ENCODE results near the gene EDAR.

The EDAR gene

DNA sequence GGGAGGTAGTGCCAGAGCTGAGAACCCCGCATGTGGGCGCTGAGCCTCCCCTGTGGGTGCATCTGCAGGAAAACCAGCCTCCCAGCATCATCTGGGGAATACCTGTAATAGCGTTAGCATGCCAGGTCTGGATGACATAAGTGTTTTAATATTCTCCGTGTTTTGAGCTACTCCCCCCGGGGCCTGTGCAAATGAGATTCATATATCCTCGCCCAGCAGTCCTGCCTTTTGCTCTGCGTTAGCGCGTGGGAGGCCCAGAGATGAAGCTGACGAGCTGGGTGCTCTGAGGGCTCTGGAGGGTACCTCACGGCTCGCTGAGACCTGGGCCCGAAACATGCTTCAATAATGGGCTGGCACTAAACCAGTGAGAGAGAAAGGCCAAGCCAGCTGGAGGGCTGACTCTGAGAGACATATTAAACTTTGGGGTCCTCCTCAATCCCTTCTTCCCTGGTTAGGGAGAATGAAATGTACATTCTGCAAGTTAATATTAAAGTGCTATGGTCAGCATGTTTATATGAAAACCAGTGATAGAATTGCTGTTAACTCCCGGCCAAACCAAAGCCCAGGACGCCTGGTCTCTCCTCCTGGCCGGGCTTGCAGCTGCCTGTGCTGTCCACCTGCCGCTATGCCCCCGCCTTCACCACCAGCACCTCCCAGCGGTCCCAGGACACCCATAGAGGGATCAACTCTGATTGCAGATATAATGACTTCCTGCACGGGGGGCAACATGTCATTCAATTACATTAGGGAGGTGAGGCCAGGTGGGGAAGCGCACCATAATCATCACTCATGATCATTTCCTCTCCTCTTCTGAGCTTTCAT lies 77.0 kb downstream of the EDAR start:
- DNase-seq (ENCODE audit: low read depth in 1 of 2, low spot score in 1 of 2), result no peak

DNA sequence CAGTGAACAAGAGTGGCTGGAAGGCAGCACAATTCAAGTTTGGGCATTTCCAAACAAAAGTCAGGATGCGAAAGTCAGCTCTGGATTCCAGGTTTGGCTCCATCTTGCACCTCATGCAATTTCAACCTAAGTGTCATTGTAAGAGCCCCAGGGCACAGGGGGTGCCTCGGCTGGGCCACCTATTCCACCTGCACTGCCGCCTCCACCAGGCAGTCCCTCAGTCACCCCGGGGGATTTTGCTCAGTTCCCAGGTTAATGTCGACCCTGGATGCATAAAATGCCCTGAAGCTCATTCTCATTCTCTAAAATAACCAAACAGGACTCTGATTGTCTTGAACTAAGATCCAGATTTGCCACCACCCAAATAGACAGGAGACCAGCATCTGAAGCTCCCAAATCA lies 77.6 kb downstream of the EDAR start:
- no peak for DNase-seq (ENCODE audit: low read depth in 1 of 2, low spot score in 1 of 2)

DNA sequence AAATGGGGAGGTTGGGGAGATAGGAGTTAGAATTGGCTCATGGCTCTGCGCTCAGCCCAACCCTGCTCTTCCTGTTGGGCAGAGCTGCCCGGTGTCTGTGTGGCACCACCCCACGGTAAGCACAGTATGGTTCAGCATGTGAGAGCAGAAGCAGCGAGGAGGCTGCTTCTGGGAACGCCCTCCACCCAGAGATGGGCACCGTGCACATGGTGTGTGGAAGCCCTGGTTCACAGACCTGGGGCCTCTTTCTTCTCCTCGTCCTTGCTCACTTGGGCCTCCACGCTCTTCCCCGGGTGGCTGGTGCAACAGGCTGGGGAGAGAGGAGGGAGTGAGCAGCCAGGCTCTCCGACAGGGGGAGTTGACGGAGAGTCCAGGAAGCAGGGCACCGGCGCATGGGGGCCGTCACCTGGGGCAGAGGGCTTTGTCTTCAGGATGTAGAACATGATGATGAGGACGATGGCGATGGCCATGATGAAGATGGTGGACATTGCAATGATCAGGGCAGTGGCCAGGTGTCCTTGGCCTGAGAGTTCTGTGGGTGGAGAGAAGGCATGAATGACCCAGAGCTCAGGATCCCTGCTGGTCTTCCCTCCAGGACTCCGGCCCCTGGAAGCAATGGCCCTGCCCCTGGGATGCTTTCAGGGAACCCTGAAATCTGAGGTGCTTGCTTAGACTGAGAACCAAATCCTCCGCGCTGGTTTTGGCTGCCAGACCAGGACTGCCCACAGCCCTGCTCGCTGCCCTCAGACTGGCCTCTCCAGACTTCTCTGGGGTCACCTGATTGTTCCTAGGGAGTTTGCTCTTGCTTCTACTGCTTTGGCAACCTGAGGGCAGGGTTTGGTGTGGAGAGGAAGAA lies 78.3 kb downstream of the EDAR start:
- no peak for DNase-seq (ENCODE audit: low read depth in 1 of 2, low spot score in 1 of 2)

DNA sequence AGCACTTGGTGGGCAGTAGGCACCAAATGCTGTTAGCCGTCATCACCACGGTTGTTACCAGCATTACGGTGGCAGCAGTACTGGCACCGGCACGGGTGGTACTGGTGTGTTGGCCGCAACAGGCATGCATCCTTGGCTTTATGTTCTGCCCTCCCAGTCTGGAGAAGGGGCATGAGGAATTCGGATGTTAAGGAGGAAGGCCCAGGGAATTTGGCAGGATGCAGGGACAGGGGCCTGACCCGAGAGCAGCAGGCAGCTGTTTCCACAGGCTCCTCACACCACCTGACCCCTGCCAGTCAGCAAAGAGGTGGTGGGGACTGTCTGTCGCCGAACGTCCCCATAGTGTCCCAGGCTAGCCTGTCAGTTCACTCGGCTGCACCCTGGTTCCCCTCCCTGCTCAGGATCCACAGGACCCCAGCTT lies 79.0 kb downstream of the EDAR start:
- DNase-seq (ENCODE audit: low read depth in 1 of 2, low spot score in 1 of 2), result no peak

DNA sequence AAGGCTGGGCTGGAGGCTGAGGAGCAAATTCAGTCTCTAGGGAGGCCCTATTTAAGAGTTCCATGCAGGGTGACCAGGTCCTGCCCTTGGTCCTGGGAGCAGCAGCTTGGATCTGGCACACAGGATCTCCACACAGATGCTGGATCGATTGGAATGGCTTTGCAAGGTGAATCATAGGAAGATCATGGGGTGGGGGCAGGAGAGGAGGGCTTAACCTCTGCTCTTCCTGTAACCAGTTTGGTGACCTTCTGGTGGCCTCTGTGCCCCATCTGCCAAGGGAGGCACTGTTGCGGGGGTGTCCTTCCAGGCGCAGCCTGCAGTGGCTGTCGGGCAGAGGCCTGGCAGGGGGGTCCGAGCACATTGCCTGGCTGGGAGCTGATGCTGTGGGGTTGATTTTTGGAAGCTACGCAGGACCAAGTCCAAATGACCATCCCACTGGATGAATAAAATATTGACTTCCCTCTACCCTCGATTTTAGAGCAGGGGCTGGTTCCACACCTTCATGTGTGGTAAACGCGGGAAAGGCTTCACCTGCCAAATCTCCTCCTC lies 79.7 kb downstream of the EDAR start:
- DNase-seq (ENCODE audit: low read depth in 1 of 2, low spot score in 1 of 2), result no peak

DNA sequence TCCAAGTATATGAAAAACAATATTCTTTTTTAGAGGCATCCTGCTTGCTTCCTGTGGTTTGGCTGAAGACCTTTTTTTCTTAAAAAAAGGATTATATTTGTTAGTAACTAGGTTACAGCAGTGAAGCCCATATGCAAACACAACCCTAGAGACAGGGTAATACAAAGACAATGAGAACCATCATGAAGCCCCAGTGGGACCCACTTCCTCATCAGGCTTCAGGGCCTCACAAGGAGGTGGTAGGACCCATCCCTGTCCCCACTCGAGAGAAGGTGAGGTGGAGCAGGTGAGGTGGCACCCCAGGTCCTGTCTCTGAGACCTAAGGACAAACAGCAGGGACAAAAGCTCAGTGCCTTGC lies 80.3 kb downstream of the EDAR start:
- no peak for DNase-seq (ENCODE audit: low read depth in 1 of 2, low spot score in 1 of 2)

DNA sequence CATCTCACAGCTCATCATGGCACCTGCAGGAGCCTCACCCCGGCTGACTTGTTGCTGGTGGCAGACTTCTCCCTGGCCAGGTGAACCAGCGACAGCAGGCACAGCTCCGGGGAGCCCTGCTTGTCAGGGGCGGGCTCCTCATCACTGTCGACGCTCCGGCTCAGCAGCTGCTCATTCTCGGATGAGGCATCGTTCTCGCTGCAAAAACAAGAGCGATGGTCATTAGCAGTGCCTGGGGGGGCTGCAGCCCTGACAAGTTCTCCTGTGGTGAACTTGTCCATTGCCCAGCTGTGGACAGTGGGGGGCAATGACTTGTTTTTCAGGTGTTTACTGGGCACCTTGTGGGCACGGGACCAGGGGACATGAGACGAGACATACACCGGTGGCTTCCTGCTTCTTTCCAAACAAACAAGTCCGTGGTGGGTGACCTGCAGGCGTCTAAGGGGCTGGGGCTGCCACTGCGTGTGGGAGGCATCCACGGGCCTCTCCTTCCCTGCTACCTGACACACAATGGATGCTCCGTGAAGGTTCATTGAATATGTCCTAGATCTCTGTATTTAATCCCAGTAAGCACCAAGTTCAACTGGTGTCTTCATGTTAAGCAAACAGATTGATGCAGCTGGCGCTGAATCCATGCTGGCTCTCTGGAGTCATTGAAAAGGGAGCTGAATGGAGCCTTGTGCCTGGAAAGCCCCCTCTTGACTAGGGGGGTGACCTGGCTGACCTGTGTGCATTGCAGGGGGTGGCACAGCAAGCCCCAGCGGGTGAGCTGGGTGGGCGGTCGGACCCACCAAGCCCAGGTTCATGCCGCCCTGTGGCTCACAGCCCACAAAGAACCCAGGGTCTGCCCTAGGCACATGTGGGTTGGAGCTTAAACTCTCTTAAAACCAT lies 81.0 kb downstream of the EDAR start:
- DNase-seq (ENCODE audit: low read depth in 1 of 2, low spot score in 1 of 2), result no peak

DNA sequence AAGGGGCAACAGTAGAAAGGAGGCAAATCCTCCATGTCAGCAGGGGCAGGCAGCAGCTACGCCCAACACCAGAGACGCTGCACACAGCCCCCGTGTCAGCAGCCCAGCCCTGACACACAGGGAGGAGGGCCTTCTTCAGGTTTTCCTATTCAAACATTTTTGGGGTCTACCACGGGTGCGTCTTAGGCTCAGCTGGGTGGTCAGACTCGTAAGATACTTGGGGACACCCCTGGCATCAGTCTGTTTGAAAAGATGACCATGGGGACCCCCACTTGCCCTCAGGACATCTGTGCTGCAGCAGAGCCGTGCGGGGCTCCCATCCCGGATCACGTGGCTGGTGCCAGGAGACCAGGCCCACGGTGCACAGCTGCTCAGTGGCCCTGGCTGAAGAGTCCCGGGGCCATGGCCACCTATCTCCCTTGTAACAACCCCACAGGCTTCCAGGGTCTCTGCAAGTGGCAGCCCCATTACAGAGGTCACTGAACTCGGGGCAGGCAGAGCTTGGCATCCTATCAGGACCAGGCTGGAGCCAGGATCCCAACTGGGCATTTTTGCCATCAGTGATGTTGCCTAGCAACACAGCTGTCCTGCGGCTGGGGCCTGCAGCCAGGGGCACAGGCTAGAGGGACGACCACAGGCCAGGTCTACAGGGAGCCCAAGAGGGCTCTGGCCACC lies 82.5 kb downstream of the EDAR start:
- no peak for DNase-seq (ENCODE audit: low read depth in 1 of 2, low spot score in 1 of 2)

DNA sequence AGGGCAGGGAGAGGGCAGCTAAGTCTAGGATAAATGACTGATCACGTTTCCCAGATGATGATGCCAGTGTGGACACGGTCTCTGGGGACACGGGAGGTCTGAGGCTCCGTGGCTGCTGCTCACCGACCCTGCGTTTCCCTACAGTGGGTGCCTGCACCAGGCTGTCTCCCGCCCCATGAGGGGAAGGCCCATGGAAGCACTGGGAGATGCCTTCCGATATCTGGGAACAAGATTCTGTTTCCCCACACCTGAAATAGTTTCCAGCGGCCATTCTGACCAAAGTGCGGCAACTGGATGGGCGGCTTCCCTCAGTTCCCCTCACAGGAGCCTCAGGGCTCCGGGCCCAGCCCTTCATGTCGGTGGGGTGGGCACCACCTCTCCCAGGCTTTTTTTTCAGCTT lies 83.1 kb downstream of the EDAR start:
- DNase-seq (ENCODE audit: low read depth in 1 of 2, low spot score in 1 of 2), result no peak

DNA sequence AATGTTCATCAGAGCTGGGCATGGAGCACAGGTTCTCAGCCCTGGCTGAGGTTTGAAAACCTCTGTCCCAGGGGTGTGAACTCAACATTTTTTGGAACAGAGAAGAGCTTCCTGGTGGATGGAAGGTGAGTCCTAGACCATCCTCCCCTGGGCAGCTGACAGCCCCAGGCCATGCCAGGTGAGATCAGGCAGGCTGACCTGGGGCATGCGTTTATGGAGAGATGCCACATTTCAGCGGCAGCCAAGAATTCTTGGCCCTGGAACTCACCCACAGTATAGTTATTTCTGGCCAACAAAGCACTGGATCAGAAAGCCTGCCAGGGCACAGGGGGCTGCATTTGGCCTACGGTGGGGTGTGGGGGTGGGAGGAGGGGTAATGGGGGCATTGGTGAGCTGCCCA lies 83.8 kb downstream of the EDAR start:
- no peak for DNase-seq (ENCODE audit: low read depth in 1 of 2, low spot score in 1 of 2)

DNA sequence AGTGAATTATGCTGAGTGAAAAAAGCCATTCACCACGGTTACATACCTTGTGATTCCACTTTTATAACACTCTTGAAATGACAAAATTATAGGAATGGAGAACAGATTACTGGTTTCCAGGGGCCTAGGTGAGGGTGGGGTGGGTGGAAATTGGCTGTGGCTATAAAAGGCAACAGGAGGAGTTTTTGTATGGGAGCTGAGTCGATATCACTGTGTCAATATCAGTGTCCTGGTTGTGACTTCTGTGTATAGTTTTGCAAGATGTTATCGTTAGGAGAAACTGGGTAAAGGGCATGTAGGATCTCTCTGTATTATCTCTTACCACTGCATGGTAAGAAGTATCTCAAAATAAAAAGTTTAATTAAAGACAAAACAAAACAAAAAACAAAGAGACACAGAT lies 84.3 kb downstream of the EDAR start:
- no peak for DNase-seq (ENCODE audit: low read depth in 1 of 2, low spot score in 1 of 2)

DNA sequence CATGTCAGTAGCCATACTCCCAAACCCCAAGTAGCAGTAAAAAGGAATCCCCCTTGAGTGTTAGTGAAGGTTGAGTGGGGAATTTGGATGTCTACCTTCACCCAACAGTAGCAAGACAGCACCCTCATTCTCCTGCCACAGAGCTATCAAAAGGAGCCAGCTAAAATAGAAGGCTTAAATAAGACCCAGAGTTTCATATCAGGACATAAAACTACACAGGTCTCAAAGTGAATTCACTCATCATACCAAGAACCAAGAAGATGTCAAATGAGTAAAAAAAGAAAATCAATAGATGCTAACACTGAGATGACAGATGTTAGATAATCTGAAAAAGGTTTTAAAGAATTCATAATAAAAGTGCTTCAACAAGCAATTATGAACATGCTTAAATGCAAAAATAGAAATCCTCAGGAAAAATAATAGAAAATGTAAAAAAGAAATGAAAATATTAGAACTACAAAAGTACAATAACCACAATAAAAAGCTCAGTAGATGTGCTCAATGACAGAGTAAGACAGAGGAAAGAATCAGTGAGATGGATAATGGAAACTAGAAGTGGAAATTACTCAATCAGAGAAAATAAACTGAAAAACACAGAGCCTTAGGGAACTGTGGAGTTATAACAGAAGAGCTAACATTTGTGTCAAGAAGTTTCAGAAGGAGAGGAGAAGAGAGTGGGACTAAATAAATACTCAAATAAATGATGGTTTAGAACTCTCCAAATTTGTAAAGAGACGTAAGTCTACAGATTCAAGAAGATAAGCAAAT lies 90.5 kb downstream of the EDAR start:
- no peak for DNase-seq (ENCODE audit: low read depth in 1 of 2, low spot score in 1 of 2)

DNA sequence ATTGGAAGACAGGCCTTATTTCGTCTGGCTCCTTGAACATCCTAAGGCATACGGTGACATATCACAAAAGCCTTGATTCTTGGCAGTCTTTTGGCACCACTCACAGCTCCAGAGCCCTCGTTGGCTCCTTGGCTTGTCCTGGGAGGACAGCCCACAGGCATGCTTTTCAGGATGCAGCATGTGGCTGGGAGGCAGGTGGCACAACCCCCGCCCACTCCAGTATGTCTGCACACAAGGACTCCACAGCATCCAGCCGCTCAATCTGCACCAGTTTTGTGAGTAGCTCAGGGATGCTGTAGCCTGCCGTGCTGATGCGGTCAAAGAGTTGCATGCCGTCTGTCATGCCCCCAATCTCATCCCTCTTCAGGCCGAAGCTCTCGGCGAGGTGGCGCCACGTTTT lies 92.3 kb downstream of the EDAR start:
- no peak for DNase-seq (ENCODE audit: low read depth in 1 of 2, low spot score in 1 of 2)

DNA sequence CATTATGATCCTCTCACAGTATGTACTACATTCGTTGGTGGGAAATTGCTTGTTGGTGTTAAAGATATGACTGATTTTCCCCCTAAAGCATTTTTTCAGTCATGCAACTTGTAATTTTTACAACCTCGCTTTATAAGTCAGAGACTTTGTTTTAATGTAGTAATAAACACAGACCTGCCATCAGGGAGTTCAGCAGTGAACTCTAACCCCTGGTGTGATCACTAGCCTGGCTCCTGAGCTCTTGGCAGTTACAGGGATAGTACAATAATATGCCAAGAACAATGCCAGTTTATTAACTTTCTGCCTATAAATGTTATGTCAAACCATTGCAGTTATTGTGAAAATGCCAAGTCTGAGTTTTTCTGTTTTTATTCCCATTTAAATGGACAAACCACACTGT lies 93.8 kb downstream of the EDAR start:
- DNase-seq (ENCODE audit: low read depth in 1 of 2, low spot score in 1 of 2), result no peak

DNA sequence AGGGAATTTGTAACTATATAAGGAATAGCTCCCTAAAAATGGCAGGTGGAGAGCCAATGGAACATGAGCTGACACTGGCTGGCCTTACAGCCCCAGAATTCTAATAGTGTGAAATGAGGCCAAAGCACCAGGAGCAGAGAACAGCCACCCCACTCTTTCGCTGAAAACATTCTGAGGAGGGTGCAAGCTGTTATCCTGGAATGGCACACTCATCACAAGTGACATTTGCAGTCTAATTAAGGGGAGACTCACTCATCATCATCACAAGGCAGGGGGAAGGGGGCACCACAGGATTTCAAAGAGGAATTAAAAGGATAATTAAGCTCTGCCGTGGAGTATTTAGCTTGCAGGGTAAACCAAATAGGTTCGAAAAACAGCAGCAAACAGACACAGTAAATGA lies 94.3 kb downstream of the EDAR start:
- no peak for DNase-seq (ENCODE audit: low read depth in 1 of 2, low spot score in 1 of 2)

DNA sequence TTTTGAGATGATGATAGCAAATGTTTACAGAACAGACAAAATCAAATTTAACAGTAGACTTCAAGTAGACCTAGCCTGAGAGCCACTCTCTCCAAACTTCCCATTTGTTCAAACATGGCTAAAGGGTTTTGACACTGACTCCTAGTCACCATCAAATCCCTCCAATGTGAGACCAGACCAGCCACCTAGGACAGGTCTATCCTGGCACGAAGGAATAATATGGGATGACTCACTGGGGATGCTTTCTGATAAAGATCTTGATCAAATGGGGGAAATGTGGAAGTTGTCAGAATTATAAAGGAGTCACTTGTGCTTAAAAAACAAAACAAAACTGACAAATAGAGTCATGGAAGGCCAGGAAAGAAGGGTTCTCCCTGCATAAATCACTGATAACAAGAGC lies 95.7 kb downstream of the EDAR start:
- DNase-seq (ENCODE audit: low read depth in 1 of 2, low spot score in 1 of 2), result no peak

DNA sequence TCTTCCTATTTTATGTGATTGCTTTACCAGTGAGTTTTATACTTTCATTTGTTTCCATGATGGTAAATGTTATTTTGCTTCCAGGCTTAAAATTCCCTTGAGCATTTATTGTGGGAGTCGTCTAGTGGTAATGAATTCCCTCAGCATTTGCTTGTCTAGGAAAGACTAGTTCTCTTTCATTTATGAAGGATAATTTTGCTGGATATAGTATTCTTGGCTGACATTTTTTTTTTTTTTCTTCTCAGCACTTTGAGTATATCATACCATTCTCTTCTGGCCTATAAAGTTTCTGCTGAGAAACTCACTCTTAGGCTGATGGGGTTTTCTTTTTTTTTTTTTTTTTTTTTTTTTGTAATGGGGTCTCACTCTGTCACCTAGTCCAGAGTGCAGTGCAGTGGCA lies 99.1 kb downstream of the EDAR start:
- DNase-seq (ENCODE audit: low read depth in 1 of 2, low spot score in 1 of 2), result no peak

DNA sequence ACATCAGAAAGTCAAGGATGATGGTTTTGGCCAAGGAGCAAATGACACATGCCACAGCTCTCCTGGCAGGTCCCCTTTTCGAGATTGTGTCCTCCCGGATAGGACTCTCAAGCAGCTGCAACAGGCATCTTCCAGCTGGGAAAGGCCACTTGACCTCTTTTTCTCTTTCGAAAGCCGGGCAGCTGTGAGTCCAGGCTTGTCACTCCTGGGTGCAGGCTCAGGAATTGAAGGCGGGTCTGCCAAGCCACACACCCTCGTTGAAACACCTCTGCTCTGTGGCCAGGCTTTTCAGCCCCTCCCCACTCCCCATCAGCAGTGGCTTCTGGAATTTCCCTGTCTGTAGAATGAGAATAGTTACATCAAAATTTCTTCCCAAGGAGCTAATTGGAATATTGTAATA lies 104.4 kb downstream of the EDAR start:
- DNase-seq (ENCODE audit: low read depth in 1 of 2, low spot score in 1 of 2), result no peak

DNA sequence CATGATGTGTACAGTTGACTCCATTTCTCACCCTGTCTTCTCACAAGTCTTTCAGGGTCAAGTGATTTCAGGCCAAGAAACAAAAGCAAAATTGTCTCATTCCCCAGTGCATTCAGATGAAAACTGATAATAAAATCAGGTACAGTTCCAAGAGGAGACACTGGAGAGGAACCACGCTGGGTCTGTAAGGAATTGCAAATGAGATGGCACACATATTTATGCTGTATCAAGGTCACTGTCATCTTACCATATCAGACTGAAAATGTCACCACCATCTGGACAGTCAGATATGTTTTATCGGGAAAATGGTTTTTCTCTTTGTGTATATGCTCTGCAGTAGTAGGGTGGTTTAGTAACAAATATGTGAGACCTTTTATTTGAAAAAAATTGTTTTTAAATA lies 110.7 kb downstream of the EDAR start:
- no peak for DNase-seq (ENCODE audit: low read depth in 1 of 2, low spot score in 1 of 2)

DNA sequence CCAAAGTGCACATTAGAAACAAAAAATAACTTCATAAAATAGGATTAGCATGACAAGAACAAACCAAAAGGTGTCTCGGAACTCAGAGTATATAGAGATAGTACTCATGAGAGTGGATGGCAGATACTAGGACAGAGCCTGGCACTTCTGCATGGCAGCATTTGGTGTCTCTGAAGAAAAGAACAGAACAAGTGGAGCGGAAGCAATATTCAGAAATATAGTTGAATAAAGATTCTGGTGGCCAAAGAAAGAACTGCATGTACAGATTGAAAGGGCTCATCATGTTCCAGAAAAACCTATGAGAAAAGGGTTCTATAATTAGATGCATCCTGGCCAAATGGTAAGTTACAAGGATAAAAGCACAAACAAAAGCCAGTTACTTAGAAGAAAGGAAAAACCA lies 111.5 kb downstream of the EDAR start:
- no peak for DNase-seq (ENCODE audit: low read depth in 1 of 2, low spot score in 1 of 2)
